Uterus (tissue), 2 donors: ENCODE measurements around the gene ARF6.

Experiments used
- POLR2A ChIP-seq, 2 donors: fragments of 450-650 bp; IDR thresholded peaks; one replicate each; pipeline ENCODE4 v1.6.1; 2016; ENCODE audit warnings: antibody characterized with exemption in 2 of 2, mild to moderate bottlenecking in 1 of 2, moderate library complexity in 1 of 2
- TF ChIP-seq, protein P1 (sequence below), 4 experiments: fragments of 200-600 bp in 2 of 4; fragments of 450-650 bp in 2 of 4; sonication (generic) in 2 of 4; IDR thresholded peaks; one replicate each; pipeline ENCODE4 v1.5.1; 2016 to 2019; ENCODE audit warnings: antibody characterized with exemption in 4 of 4, mild to moderate bottlenecking in 2 of 4, moderate library complexity in 1 of 4

DNA sequence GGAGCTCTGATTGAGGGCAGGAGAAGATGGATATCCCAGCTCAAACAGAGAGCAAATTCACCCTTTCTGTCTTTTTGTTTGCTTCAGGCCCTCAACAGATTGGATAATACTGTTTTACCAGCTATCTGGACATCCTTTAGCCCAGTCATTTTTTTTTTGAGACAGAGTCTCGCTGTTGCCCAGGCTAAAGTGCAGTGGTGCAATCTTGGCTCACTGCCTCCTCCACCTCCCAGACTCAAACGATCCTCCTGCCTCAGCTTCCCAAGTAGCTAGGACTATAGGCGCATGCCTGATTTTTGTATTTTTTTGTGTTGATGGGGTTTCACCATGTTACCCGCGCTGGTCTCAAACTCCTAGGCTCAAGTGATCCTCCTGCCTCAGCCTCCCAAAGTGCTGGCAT lies 40.8 kb downstream of the ARF6 start:
- TF ChIP-seq, protein P1, sequence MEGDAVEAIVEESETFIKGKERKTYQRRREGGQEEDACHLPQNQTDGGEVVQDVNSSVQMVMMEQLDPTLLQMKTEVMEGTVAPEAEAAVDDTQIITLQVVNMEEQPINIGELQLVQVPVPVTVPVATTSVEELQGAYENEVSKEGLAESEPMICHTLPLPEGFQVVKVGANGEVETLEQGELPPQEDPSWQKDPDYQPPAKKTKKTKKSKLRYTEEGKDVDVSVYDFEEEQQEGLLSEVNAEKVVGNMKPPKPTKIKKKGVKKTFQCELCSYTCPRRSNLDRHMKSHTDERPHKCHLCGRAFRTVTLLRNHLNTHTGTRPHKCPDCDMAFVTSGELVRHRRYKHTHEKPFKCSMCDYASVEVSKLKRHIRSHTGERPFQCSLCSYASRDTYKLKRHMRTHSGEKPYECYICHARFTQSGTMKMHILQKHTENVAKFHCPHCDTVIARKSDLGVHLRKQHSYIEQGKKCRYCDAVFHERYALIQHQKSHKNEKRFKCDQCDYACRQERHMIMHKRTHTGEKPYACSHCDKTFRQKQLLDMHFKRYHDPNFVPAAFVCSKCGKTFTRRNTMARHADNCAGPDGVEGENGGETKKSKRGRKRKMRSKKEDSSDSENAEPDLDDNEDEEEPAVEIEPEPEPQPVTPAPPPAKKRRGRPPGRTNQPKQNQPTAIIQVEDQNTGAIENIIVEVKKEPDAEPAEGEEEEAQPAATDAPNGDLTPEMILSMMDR (IDR thresholded peaks at IDR 0.05): no peak
- no peak for TF ChIP-seq POLR2A (IDR thresholded peaks at IDR 0.05)
